Measurements from ENCODE around the gene FNDC5. TPM values are rescaled to one million over a fixed set of nuclear protein-coding genes. Genes with fewer than 3 reads are reported as not detected.

Gene FNDC5
- total RNA-seq, 1 experiment from 2014 or later, result 2.6 TPM

DNA sequence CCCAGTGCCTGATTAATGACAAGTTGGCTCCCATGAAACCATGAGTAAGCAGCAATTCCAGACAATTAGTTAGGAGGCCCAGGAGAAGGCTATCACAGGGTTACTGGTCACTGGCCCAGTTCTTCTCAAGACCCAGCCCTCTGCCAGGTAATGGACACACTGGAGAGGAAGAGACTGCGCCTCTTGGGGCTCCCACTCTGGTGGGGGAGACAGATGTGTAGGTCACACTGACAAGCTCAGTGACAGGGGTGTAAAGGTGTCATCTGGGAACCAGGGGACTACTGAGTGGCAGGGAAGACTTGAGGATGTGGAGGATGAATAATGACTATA, 20.5 kb upstream of the FNDC5 start:
- no peak for ATAC-seq
- Histone ChIP-seq H3K4me1 (ENCODE audit: control insufficient read depth, insufficient read depth, low read length) (peaks cover 7% of the 10 kb centered on the region; the same call in 1 of the 2 replicates), H3K4me3 (ENCODE audit: low read depth in 2 of 2, low read length in 2 of 2) (no peak overlapping the region), H3K36me3 (ENCODE audit: control insufficient read depth, insufficient read depth, low read length) (no peaks in the 10 kb centered on the region), H3K9me3 (ENCODE audit: control insufficient read depth, insufficient read depth, low read depth, low read length) (no peaks in the 10 kb centered on the region), H3K27ac (ENCODE audit: low read length) (no peak overlapping the region), H3K27me3 (ENCODE audit: control insufficient read depth, insufficient read depth, low read length) (no peaks in the 10 kb centered on the region; the same call in 1 of the 2 replicates)
- TF ChIP-seq TCF7L2 (IDR thresholded peaks at IDR 0.05; ENCODE audit: low read depth, low read length), result no peak
- TF ChIP-seq, protein P1, sequence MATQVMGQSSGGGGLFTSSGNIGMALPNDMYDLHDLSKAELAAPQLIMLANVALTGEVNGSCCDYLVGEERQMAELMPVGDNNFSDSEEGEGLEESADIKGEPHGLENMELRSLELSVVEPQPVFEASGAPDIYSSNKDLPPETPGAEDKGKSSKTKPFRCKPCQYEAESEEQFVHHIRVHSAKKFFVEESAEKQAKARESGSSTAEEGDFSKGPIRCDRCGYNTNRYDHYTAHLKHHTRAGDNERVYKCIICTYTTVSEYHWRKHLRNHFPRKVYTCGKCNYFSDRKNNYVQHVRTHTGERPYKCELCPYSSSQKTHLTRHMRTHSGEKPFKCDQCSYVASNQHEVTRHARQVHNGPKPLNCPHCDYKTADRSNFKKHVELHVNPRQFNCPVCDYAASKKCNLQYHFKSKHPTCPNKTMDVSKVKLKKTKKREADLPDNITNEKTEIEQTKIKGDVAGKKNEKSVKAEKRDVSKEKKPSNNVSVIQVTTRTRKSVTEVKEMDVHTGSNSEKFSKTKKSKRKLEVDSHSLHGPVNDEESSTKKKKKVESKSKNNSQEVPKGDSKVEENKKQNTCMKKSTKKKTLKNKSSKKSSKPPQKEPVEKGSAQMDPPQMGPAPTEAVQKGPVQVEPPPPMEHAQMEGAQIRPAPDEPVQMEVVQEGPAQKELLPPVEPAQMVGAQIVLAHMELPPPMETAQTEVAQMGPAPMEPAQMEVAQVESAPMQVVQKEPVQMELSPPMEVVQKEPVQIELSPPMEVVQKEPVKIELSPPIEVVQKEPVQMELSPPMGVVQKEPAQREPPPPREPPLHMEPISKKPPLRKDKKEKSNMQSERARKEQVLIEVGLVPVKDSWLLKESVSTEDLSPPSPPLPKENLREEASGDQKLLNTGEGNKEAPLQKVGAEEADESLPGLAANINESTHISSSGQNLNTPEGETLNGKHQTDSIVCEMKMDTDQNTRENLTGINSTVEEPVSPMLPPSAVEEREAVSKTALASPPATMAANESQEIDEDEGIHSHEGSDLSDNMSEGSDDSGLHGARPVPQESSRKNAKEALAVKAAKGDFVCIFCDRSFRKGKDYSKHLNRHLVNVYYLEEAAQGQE (IDR thresholded peaks at IDR 0.05; ENCODE audit: insufficient read depth in 1 of 2, low read depth in 2 of 2, low read length in 1 of 2), result no peak
- TF ChIP-seq POLR2AphosphoS5 (IDR thresholded peaks at IDR 0.05; ENCODE audit: low read depth, low read length), result no peak
- TF ChIP-seq, protein P2, sequence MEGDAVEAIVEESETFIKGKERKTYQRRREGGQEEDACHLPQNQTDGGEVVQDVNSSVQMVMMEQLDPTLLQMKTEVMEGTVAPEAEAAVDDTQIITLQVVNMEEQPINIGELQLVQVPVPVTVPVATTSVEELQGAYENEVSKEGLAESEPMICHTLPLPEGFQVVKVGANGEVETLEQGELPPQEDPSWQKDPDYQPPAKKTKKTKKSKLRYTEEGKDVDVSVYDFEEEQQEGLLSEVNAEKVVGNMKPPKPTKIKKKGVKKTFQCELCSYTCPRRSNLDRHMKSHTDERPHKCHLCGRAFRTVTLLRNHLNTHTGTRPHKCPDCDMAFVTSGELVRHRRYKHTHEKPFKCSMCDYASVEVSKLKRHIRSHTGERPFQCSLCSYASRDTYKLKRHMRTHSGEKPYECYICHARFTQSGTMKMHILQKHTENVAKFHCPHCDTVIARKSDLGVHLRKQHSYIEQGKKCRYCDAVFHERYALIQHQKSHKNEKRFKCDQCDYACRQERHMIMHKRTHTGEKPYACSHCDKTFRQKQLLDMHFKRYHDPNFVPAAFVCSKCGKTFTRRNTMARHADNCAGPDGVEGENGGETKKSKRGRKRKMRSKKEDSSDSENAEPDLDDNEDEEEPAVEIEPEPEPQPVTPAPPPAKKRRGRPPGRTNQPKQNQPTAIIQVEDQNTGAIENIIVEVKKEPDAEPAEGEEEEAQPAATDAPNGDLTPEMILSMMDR (IDR thresholded peaks at IDR 0.05), result no peak
- no peak for TF ChIP-seq SIN3A (IDR thresholded peaks at IDR 0.05; ENCODE audit: borderline replicate concordance, insufficient read depth, low read depth, low read length)
- POLR2A ChIA-PET, result interaction anchor here (0.6 kb wide), 1 partner anchor 10 kb away, joined by 6 read pairs; no protein-coding TSS in a partner anchor
- BruUV-seq (replicated peaks), result no TSS peak
- CTCF ChIA-PET, result interaction anchor here (0.6 kb wide), 1 partner anchor 99 kb away, joined by 14 read pairs; no protein-coding TSS in a partner anchor
- intact Hi-C loops (cut with micrococcal nuclease; ENCODE audit: unreplicated experiment) (no loop called here), in situ Hi-C loops (cut with HindIII; ENCODE audit: low pct_unique_long_range_greater_than_20kb, low sequenced_read_pairs) (no loop called here)
- DNase-seq (ENCODE audit: low read depth, low spot score), result no peak

- in situ Hi-C loops (cut with HindIII; ENCODE audit: low pct_unique_long_range_greater_than_20kb, low sequenced_read_pairs), result no loop called here
- no peaks in the 10 kb centered on the region for H3K36me3 ChIP-seq (ENCODE audit: control insufficient read depth, insufficient read depth, low read length)
- POLR2A ChIA-PET, result no interaction called here
Observed at GRCh38 chr1:32890516-32891240, 20.0 kb upstream of the FNDC5 start.

More at GRCh38 chr1:32890516-32891240, 20.0 kb upstream of the FNDC5 start:
- CTCF ChIA-PET, result interaction anchor here (0.6 kb wide), 1 partner anchor 18 kb away, joined by 3 read pairs; no protein-coding TSS in a partner anchor
- no peaks in the 10 kb centered on the region; the same call in 1 of the 2 replicates for H3K27me3 ChIP-seq (ENCODE audit: control insufficient read depth, insufficient read depth, low read length)
- H3K27ac ChIP-seq (ENCODE audit: low read length), result no peak overlapping the region
- DNase-seq (ENCODE audit: low read depth, low spot score) (no peak), ATAC-seq (no peak)
- no peak overlapping the region for H3K4me3 ChIP-seq (ENCODE audit: low read depth in 2 of 2, low read length in 2 of 2)
- peaks cover 7% of the 10 kb centered on the region; the same call in 1 of the 2 replicates for H3K4me1 ChIP-seq (ENCODE audit: control insufficient read depth, insufficient read depth, low read length)
- no peaks in the 10 kb centered on the region for H3K9me3 ChIP-seq (ENCODE audit: control insufficient read depth, insufficient read depth, low read depth, low read length)
- BruUV-seq (replicated peaks), result no TSS peak
- TF ChIP-seq TCF7L2 (IDR thresholded peaks at IDR 0.05; ENCODE audit: low read depth, low read length) (no peak), SIN3A (IDR thresholded peaks at IDR 0.05; ENCODE audit: borderline replicate concordance, insufficient read depth, low read depth, low read length) (no peak), POLR2AphosphoS5 (IDR thresholded peaks at IDR 0.05; ENCODE audit: low read depth, low read length) (no peak)
- TF ChIP-seq, protein P2 (IDR thresholded peaks at IDR 0.05), result no peak
- TF ChIP-seq, protein P1 (IDR thresholded peaks at IDR 0.05; ENCODE audit: insufficient read depth in 1 of 2, low read depth in 2 of 2, low read length in 1 of 2), result no peak
- intact Hi-C loops (cut with micrococcal nuclease; ENCODE audit: unreplicated experiment), result no loop called here

Data from Panc1 (cell line).